ENCODE measurements around the gene PGAP1. TPM values are rescaled to one million over a fixed set of nuclear protein-coding genes. Genes with fewer than 3 reads are reported as not detected.

The PGAP1 gene
- total RNA-seq, 1 donor from 2014 or later: 12.3 TPM

DNA sequence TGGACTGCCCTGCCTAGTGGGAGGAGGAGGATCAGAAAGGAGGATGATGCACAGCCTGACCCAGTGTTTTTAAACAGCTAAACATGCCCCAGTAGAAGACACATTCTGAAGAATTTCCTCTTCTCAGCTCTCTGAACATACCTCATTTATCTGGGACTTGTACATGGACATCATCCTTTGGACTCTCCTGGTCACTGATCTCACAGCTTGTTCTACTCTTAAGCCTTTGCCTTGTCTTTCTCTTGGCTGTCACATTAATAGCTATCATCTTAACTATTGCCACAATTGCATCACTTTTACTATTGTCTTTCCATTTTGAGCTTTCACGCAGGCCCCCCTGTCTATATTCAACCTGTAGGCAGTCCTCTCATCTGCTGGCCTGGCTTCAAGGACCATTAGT lies 42.0 kb upstream of the PGAP1 start:
- H3K4me3 Mint-ChIP-seq (ENCODE audit: unreplicated experiment): no peak overlapping the region
- H3K4me1 Mint-ChIP-seq (ENCODE audit: low read depth): peaks cover 14% of the 10 kb centered on the region
- no peaks in the 10 kb centered on the region for H3K27me3 Mint-ChIP-seq (ENCODE audit: low read depth)
- H3K36me3 Mint-ChIP-seq (ENCODE audit: low read depth): no peaks in the 10 kb centered on the region
- H3K9me3 Mint-ChIP-seq (ENCODE audit: low read depth): peaks cover 4% of the 10 kb centered on the region
- TF ChIP-seq, protein P1, sequence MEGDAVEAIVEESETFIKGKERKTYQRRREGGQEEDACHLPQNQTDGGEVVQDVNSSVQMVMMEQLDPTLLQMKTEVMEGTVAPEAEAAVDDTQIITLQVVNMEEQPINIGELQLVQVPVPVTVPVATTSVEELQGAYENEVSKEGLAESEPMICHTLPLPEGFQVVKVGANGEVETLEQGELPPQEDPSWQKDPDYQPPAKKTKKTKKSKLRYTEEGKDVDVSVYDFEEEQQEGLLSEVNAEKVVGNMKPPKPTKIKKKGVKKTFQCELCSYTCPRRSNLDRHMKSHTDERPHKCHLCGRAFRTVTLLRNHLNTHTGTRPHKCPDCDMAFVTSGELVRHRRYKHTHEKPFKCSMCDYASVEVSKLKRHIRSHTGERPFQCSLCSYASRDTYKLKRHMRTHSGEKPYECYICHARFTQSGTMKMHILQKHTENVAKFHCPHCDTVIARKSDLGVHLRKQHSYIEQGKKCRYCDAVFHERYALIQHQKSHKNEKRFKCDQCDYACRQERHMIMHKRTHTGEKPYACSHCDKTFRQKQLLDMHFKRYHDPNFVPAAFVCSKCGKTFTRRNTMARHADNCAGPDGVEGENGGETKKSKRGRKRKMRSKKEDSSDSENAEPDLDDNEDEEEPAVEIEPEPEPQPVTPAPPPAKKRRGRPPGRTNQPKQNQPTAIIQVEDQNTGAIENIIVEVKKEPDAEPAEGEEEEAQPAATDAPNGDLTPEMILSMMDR (IDR thresholded peaks at IDR 0.05): no peak
- H3K27ac Mint-ChIP-seq (ENCODE audit: unreplicated experiment): no peak overlapping the region
- DNase-seq (ENCODE audit: low spot score): no peak

DNA sequence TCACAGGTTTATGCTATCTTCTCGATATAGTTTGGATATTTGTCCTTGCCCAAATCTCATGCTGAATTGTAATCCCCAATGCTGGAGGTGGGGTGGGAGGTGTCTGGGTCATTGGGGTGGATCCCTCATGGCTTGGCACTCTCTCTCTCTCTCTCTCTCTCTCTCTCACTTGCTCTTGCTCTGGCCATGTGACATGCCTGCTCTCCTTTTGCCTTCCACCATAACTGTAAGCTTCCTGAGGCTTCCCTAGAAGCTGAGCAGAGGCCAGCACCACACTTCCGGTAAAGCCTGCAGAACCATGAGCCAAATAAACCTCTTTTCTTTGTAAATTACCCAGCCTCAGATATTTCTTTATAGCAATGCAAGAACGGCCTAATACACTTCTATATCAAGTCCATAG lies 41.3 kb upstream of the PGAP1 start:
- TF ChIP-seq, protein P1 (IDR thresholded peaks at IDR 0.05): no peak
- Mint-ChIP-seq H3K9me3 (ENCODE audit: low read depth) (peaks cover 4% of the 10 kb centered on the region), H3K36me3 (ENCODE audit: low read depth) (no peaks in the 10 kb centered on the region), H3K4me1 (ENCODE audit: low read depth) (peaks cover 14% of the 10 kb centered on the region), H3K27ac (ENCODE audit: unreplicated experiment) (no peak overlapping the region), H3K27me3 (ENCODE audit: low read depth) (no peaks in the 10 kb centered on the region), H3K4me3 (ENCODE audit: unreplicated experiment) (no peak overlapping the region)
- DNase-seq (ENCODE audit: low spot score): no peak

DNA sequence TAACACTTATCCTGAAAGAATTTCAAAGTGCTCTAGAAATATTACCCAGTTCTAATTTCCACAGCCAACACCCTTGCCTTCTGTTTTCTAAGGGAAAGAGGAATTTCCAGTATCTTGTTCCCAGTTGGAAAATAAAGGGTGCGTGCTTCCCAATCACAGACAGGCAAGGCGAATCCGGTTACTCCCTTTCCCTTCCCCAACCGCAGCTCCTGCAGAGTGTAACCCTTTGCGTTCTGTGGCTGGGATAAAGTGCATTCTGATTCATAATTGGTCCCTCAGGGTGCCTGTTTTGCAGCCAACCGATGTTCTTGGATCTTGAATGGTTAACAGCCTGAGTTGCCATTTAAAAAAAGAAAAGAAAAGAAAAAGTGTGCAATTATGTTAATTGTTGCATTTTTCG lies 40.6 kb upstream of the PGAP1 start:
- no peaks in the 10 kb centered on the region for H3K36me3 Mint-ChIP-seq (ENCODE audit: low read depth)
- no peak overlapping the region for H3K27ac Mint-ChIP-seq (ENCODE audit: unreplicated experiment)
- no peak overlapping the region for H3K4me3 Mint-ChIP-seq (ENCODE audit: unreplicated experiment)
- peaks cover 4% of the 10 kb centered on the region for H3K9me3 Mint-ChIP-seq (ENCODE audit: low read depth)
- peaks cover 14% of the 10 kb centered on the region for H3K4me1 Mint-ChIP-seq (ENCODE audit: low read depth)
- no peak for DNase-seq (ENCODE audit: low spot score)
- no peaks in the 10 kb centered on the region for H3K27me3 Mint-ChIP-seq (ENCODE audit: low read depth)
- TF ChIP-seq, protein P1 (IDR thresholded peaks at IDR 0.05): no peak

DNA sequence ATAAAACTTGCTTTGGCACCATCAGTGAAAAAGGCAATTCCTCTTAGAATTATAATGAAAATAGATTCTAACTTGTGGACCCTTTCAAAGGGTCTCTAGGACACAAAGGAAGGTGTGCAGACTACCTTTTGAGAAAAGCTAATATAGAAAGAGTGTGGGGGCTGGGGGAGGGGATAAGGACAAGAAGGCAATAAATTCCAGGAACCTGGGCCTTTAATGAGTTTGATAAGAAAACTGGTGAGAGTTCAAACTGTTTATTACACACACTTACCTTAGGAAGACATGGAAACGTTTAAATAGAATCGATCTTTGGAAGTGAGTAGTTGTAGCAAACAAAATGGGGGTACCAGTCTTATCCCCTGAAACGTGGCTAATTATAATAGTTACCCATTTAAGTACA lies 39.6 kb upstream of the PGAP1 start:
- Mint-ChIP-seq H3K36me3 (ENCODE audit: low read depth) (no peaks in the 10 kb centered on the region), H3K9me3 (ENCODE audit: low read depth) (peaks cover 4% of the 10 kb centered on the region), H3K4me3 (ENCODE audit: unreplicated experiment) (no peak overlapping the region), H3K4me1 (ENCODE audit: low read depth) (peaks cover 14% of the 10 kb centered on the region), H3K27ac (ENCODE audit: unreplicated experiment) (no peak overlapping the region), H3K27me3 (ENCODE audit: low read depth) (no peaks in the 10 kb centered on the region)
- TF ChIP-seq, protein P1 (IDR thresholded peaks at IDR 0.05): no peak
- no peak for DNase-seq (ENCODE audit: low spot score)

DNA sequence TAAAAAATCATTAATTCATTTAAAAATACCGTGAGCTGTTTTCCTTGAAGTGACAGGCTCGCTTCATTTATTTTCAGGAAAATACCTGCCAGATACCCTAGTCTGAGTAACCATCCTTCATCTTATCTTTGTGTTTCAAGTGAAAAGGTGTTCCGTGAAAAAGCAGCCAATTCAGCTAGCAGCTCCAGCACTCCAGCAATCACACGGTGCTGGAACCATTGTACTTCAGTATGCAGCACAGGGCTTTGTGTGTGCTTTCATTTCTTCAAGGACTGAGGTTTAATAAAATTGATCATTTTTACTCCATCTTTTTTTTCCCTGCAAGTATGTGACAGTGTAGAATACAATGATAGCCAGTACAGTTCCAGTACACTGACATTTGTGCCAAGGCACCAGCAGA lies 39.1 kb upstream of the PGAP1 start:
- peaks cover 14% of the 10 kb centered on the region for H3K4me1 Mint-ChIP-seq (ENCODE audit: low read depth)
- H3K36me3 Mint-ChIP-seq (ENCODE audit: low read depth): no peaks in the 10 kb centered on the region
- H3K9me3 Mint-ChIP-seq (ENCODE audit: low read depth): peaks cover 4% of the 10 kb centered on the region
- no peak overlapping the region for H3K4me3 Mint-ChIP-seq (ENCODE audit: unreplicated experiment)
- TF ChIP-seq, protein P1 (IDR thresholded peaks at IDR 0.05): no peak
- DNase-seq (ENCODE audit: low spot score): no peak
- H3K27ac Mint-ChIP-seq (ENCODE audit: unreplicated experiment): no peak overlapping the region
- H3K27me3 Mint-ChIP-seq (ENCODE audit: low read depth): no peaks in the 10 kb centered on the region

All from chondrocyte (in vitro differentiated cells).